Activated T-cell treated with anti-CD3 and anti-CD28 coated beads, Interleukin-2, amount 50 U/mL, for 72 hours (primary cell): ENCODE data around the gene COL1A1. TPM values are rescaled to one million over a fixed set of nuclear protein-coding genes. Genes with fewer than 3 reads are reported as not detected.

Source experiments
- ATAC-seq, 2 donors: fragments of 150-1000 bp; cut with Tn5 transposase; replicated peaks in 1 of 2; 2 replicates each; pipeline ENCODE4 v1.10.0; 2021; ENCODE audit warnings: moderate library complexity in 2 of 2, mild to moderate bottlenecking in 1 of 2
- DNase-seq, 2 donors: peaks; one replicate each; pipeline ENCODE4 v3.0.0; 2021 to 2022; ENCODE audit warnings: mixed read lengths in 1 of 2
- H3K27ac Mint-ChIP-seq: one replicate; pipeline ENCODE4 v1.8.0; 2022; ENCODE audit warnings: mild to moderate bottlenecking, moderate library complexity, mixed read lengths
- H3K27me3 Mint-ChIP-seq: one replicate; pipeline ENCODE4 v1.8.0; 2022; ENCODE audit warnings: low read depth, mixed read lengths
- H3K36me3 Mint-ChIP-seq, 2 donors: one replicate each; pipeline ENCODE4 v1.8.0; 2022; ENCODE audit warnings: mixed read lengths in 2 of 2, mild to moderate bottlenecking in 1 of 2; ENCODE audit not compliant: insufficient read depth in 2 of 2
- H3K4me1 Mint-ChIP-seq: one replicate; pipeline ENCODE4 v1.8.0; 2022; ENCODE audit warnings: low read depth, mixed read lengths
- H3K4me3 Mint-ChIP-seq, 2 donors: one replicate each; pipeline ENCODE4 v1.8.0; 2022; ENCODE audit warnings: mild to moderate bottlenecking in 2 of 2, mixed read lengths in 2 of 2, moderate library complexity in 2 of 2
- H3K9me3 Mint-ChIP-seq, 2 donors: one replicate each; pipeline ENCODE4 v1.8.0; 2022; ENCODE audit warnings: mixed read lengths in 2 of 2
- total RNA-seq, 2 donors: library from RNA; stranded (reverse); gene quantifications; one replicate each; pipeline ENCODE4 v1.2.3, GENCODE V29; 2022

Gene COL1A1
- total RNA-seq, 2 donors from 2014 or later, result 9.8 to 10.3 TPM

GRCh38 chr17:50184064-50184463 is 17.4 kb downstream of the COL1A1 start:
- ATAC-seq, result no peak
- Mint-ChIP-seq H3K4me3 (peak overlapping the region; percentile 15 to 33), H3K27ac (no peak overlapping the region)

GRCh38 chr17:50183421-50183994 is 17.9 kb downstream of the COL1A1 start:
- DNase-seq (no peak), ATAC-seq (no peak)
- Mint-ChIP-seq H3K4me3 (peak overlapping the region; percentile 15 to 33), H3K4me1 (peaks cover 19% of the 10 kb centered on the region), H3K27ac (no peak overlapping the region), H3K9me3 (no peaks in the 10 kb centered on the region), H3K27me3 (no peaks in the 10 kb centered on the region), H3K36me3 (no peaks in the 10 kb centered on the region)

More at GRCh38 chr17:50184064-50184463, 17.4 kb downstream of the COL1A1 start:
- peaks cover 16% of the 10 kb centered on the region for H3K4me1 Mint-ChIP-seq
- no peaks in the 10 kb centered on the region for H3K9me3 Mint-ChIP-seq
- no peaks in the 10 kb centered on the region for H3K27me3 Mint-ChIP-seq
- no peak for DNase-seq
- H3K36me3 Mint-ChIP-seq, result no peaks in the 10 kb centered on the region

GRCh38 chr17:50182783-50183420 is 18.5 kb downstream of the COL1A1 start:
- H3K27me3 Mint-ChIP-seq, result no peaks in the 10 kb centered on the region
- no peak for DNase-seq
- peaks cover 25% of the 10 kb centered on the region for H3K4me1 Mint-ChIP-seq
- no peak overlapping the region for H3K4me3 Mint-ChIP-seq
- no peaks in the 10 kb centered on the region for H3K36me3 Mint-ChIP-seq
- H3K9me3 Mint-ChIP-seq, result no peaks in the 10 kb centered on the region
- ATAC-seq, result no peak
- no peak overlapping the region for H3K27ac Mint-ChIP-seq

GRCh38 chr17:50181591-50182560 is 19.6 kb downstream of the COL1A1 start:
- Mint-ChIP-seq H3K4me3 (no peak overlapping the region), H3K4me1 (peaks cover 26% of the 10 kb centered on the region), H3K9me3 (no peaks in the 10 kb centered on the region), H3K27ac (no peak overlapping the region), H3K27me3 (no peaks in the 10 kb centered on the region), H3K36me3 (no peaks in the 10 kb centered on the region)
- DNase-seq, result no peak
- ATAC-seq, result no peak

- DNase-seq (no peak), ATAC-seq (no peak)
- no peak overlapping the region for H3K27ac Mint-ChIP-seq
- no peaks in the 10 kb centered on the region for H3K36me3 Mint-ChIP-seq
- H3K4me3 Mint-ChIP-seq, result no peak overlapping the region
- no peaks in the 10 kb centered on the region for H3K27me3 Mint-ChIP-seq
- peaks cover 26% of the 10 kb centered on the region for H3K4me1 Mint-ChIP-seq
- H3K9me3 Mint-ChIP-seq, result no peaks in the 10 kb centered on the region
Observed at GRCh38 chr17:50181144-50181543, 20.3 kb downstream of the COL1A1 start.

- ATAC-seq, result no peak
Observed at GRCh38 chr17:50180620-50181019, 20.8 kb downstream of the COL1A1 start.

GRCh38 chr17:50180111-50180510 is 21.3 kb downstream of the COL1A1 start:
- Mint-ChIP-seq H3K27ac (no peak overlapping the region), H3K27me3 (no peaks in the 10 kb centered on the region), H3K4me1 (peaks cover 26% of the 10 kb centered on the region), H3K36me3 (no peaks in the 10 kb centered on the region), H3K9me3 (no peaks in the 10 kb centered on the region), H3K4me3 (no peak overlapping the region)
- ATAC-seq (no peak), DNase-seq (no peak)

More at GRCh38 chr17:50180620-50181019, 20.8 kb downstream of the COL1A1 start:
- no peaks in the 10 kb centered on the region for H3K9me3 Mint-ChIP-seq
- H3K27ac Mint-ChIP-seq, result no peak overlapping the region
- H3K4me1 Mint-ChIP-seq, result peaks cover 26% of the 10 kb centered on the region
- no peaks in the 10 kb centered on the region for H3K27me3 Mint-ChIP-seq
- no peaks in the 10 kb centered on the region for H3K36me3 Mint-ChIP-seq
- H3K4me3 Mint-ChIP-seq, result no peak overlapping the region
- no peak for DNase-seq

- peak; percentile 80 to 87 for ATAC-seq
- H3K36me3 Mint-ChIP-seq, result no peaks in the 10 kb centered on the region
- no peaks in the 10 kb centered on the region for H3K9me3 Mint-ChIP-seq
- no peaks in the 10 kb centered on the region for H3K27me3 Mint-ChIP-seq
- peak overlapping the region in 1 of 2 donors; percentile 43 for H3K4me3 Mint-ChIP-seq
- no peak overlapping the region for H3K27ac Mint-ChIP-seq
- peak; percentile 24 to 56 for DNase-seq
- peaks cover 15% of the 10 kb centered on the region for H3K4me1 Mint-ChIP-seq
Observed at GRCh38 chr17:50177983-50178834, 23.2 kb downstream of the COL1A1 start.

- Mint-ChIP-seq H3K27me3 (no peaks in the 10 kb centered on the region), H3K4me1 (peaks cover 10% of the 10 kb centered on the region), H3K27ac (no peak overlapping the region), H3K4me3 (no peak overlapping the region), H3K9me3 (no peaks in the 10 kb centered on the region), H3K36me3 (no peaks in the 10 kb centered on the region)
- DNase-seq (no peak), ATAC-seq (no peak)
Observed at GRCh38 chr17:50177476-50177875, 24.0 kb downstream of the COL1A1 start.

- no peak overlapping the region for H3K27ac Mint-ChIP-seq
- H3K27me3 Mint-ChIP-seq, result no peaks in the 10 kb centered on the region
Observed at GRCh38 chr17:50176559-50177357, 24.7 kb downstream of the COL1A1 start.

GRCh38 chr17:50175035-50175807 is 26.2 kb downstream of the COL1A1 start:
- Mint-ChIP-seq H3K27me3 (no peaks in the 10 kb centered on the region), H3K27ac (no peak overlapping the region), H3K4me3 (no peak overlapping the region), H3K4me1 (peaks cover 15% of the 10 kb centered on the region), H3K9me3 (no peaks in the 10 kb centered on the region), H3K36me3 (no peaks in the 10 kb centered on the region)
- no peak for DNase-seq
- ATAC-seq, result no peak

More at GRCh38 chr17:50176559-50177357, 24.7 kb downstream of the COL1A1 start:
- ATAC-seq (no peak), DNase-seq (no peak)
- Mint-ChIP-seq H3K4me3 (no peak overlapping the region), H3K36me3 (no peaks in the 10 kb centered on the region), H3K9me3 (no peaks in the 10 kb centered on the region), H3K4me1 (peaks cover 10% of the 10 kb centered on the region)
